H1 (cell line): Measurements from ENCODE around the gene MEMO1. TPM values are rescaled to one million over a fixed set of nuclear protein-coding genes. Genes with fewer than 3 reads are reported as not detected.

ENCODE experiments used
- CTCF ChIA-PET: fragments of 300-600 bp; sonication (Branson Sonifier 250); formaldehyde crosslinking; loops from one replicate; lab custom pipeline; 2021; ENCODE audit not compliant: partially characterized antibody; lab: Charles Lee
- POLR2A ChIA-PET: fragments of 300-600 bp; sonication (Branson Sonifier 250); formaldehyde crosslinking; loops from one replicate; lab custom pipeline; 2021; ENCODE audit warnings: inconsistent platforms; ENCODE audit not compliant: partially characterized antibody; lab: Charles Lee
- DNase-seq, 2 experiments: peaks; one replicate each; pipeline versions ENCODE4 v3.0.0 to v3.0.0-alpha.2; 2010 to 2022; ENCODE audit warnings: low spot score in 2 of 2, low read depth in 1 of 2, mixed read lengths in 1 of 2
- FAIRE-seq: peaks from 2 replicates; lab custom pipeline; 2011; peaks lifted over from hg19 to GRCh38; lab: Jason Lieb, UNC
- H2AFZ ChIP-seq: 2 replicates; pipeline ENCODE4 v1.8.1; 2012; ENCODE audit warnings: low read length, inconsistent platforms
- H2AK5ac ChIP-seq: 2 replicates; pipeline ENCODE4 v1.6.1; 2013; ENCODE audit warnings: low read depth, low read length
- H2BK120ac ChIP-seq: replicated peaks from 2 replicates; pipeline ENCODE3; 2013; ENCODE audit warnings: low read depth, low read length, inconsistent platforms
- H2BK12ac ChIP-seq: 2 replicates; pipeline ENCODE4 v1.6.1; 2013; ENCODE audit warnings: low read depth, low read length
- H2BK15ac ChIP-seq: 2 replicates; pipeline ENCODE4 v1.6.1; 2013; ENCODE audit warnings: low read length
- H2BK20ac ChIP-seq: 2 replicates; pipeline ENCODE4 v1.6.1; 2013; ENCODE audit warnings: low read length
- H2BK5ac ChIP-seq: 2 replicates; pipeline ENCODE4 v1.6.1; 2013; ENCODE audit warnings: low read depth, low read length
- H3K14ac ChIP-seq: 2 replicates; pipeline ENCODE4 v1.6.1; 2013; ENCODE audit warnings: inconsistent platforms; ENCODE audit not compliant: insufficient read length
- H3K18ac ChIP-seq: 2 replicates; pipeline ENCODE4 v1.6.1; 2013; ENCODE audit warnings: low read length; ENCODE audit errors: extremely low read depth
- H3K23ac ChIP-seq: 2 replicates; pipeline ENCODE4 v1.6.1; 2013; ENCODE audit warnings: inconsistent platforms; ENCODE audit not compliant: insufficient read length
- H3K23me2 ChIP-seq: 2 replicates; pipeline ENCODE4 v1.6.1; 2013; ENCODE audit warnings: low read depth, low read length
- H3K27ac ChIP-seq: 2 replicates; pipeline ENCODE4 v1.6.1; 2011; ENCODE audit warnings: low read depth, low read length, inconsistent platforms
- H3K27me3 ChIP-seq, 4 experiments: replicated peaks in 1 of 4; 1 replicate in 1 of 4; 2 replicates in 3 of 4; pipeline versions ENCODE4 v1.6.1 to v1.8.1; 2011 to 2013; ENCODE audit warnings: low read length in 3 of 4, mild to moderate bottlenecking in 3 of 4, inconsistent platforms in 2 of 4, mixed read lengths in 2 of 4, moderate library complexity in 1 of 4; ENCODE audit not compliant: control insufficient read depth in 3 of 4, insufficient read depth in 3 of 4; ENCODE audit errors: extremely low read depth in 1 of 4
- H3K36me3 ChIP-seq, 4 experiments: 2 replicates each; pipeline versions ENCODE4 v1.6.1 to v1.8.1; 2011 to 2013; ENCODE audit warnings: mild to moderate bottlenecking in 4 of 4, low read length in 3 of 4, moderate library complexity in 2 of 4, control low read depth in 1 of 4, inconsistent platforms in 1 of 4; ENCODE audit not compliant: insufficient read depth in 4 of 4, control insufficient read depth in 2 of 4
- H3K4ac ChIP-seq: replicated peaks from 2 replicates; pipeline ENCODE3; 2013; ENCODE audit warnings: low read length, low read depth, mixed read lengths, inconsistent platforms; ENCODE audit not compliant: insufficient read length
- H3K4me1 ChIP-seq, 4 experiments: replicated peaks in 1 of 4; 1 replicate in 1 of 4; 2 replicates in 3 of 4; pipeline versions ENCODE4 v1.6.1 to v1.8.1; 2011 to 2013; ENCODE audit warnings: low read length in 3 of 4, inconsistent platforms in 2 of 4, mixed read lengths in 1 of 4; ENCODE audit not compliant: insufficient read depth in 4 of 4, control insufficient read depth in 3 of 4
- H3K4me2 ChIP-seq, 2 experiments: 2 replicates each; pipeline versions ENCODE4 v1.6.1 to v1.8.1; 2011 to 2013; ENCODE audit warnings: low read depth in 2 of 2, low read length in 2 of 2, control low read depth in 1 of 2, inconsistent platforms in 1 of 2, mild to moderate bottlenecking in 1 of 2; ENCODE audit not compliant: insufficient read depth in 1 of 2
- H3K4me3 ChIP-seq, 4 experiments: fragments of 200-600, 300-600 bp in 1 of 4; sonication (generic), shearing (Covaris generic), sonication (Bioruptor Twin) in 1 of 4; 2 replicates each; pipeline versions ENCODE4 v1.5.1 to v1.8.1; 2011 to 2016; ENCODE audit warnings: low read length in 4 of 4, low read depth in 3 of 4, control low read depth in 2 of 4, inconsistent platforms in 2 of 4, mild to moderate bottlenecking in 2 of 4, mixed read lengths in 1 of 4, moderate library complexity in 1 of 4; ENCODE audit not compliant: insufficient read depth in 2 of 4; ENCODE audit errors: extremely low read depth in 1 of 4
- H3K56ac ChIP-seq: replicated peaks from 2 replicates; pipeline ENCODE3; 2013; ENCODE audit warnings: low read depth, mild to moderate bottlenecking, mixed read lengths, low read length, inconsistent platforms; ENCODE audit not compliant: insufficient read length
- H3K79me1 ChIP-seq: 2 replicates; pipeline ENCODE4 v1.6.1; 2013; ENCODE audit warnings: low read depth, low read length, control low read depth
- H3K79me2 ChIP-seq, 2 experiments: 2 replicates each; pipeline versions ENCODE4 v1.6.1 to v1.8.1; 2012 to 2013; ENCODE audit warnings: low read length in 2 of 2, mild to moderate bottlenecking in 2 of 2, inconsistent platforms in 1 of 2; ENCODE audit not compliant: insufficient read depth in 2 of 2, control insufficient read depth in 1 of 2
- H3K9ac ChIP-seq, 4 experiments: replicated peaks in 1 of 4; 1 replicate in 1 of 4; 2 replicates in 3 of 4; pipeline versions ENCODE4 v1.6.1 to v1.8.1; 2011 to 2013; ENCODE audit warnings: low read depth in 3 of 4, low read length in 3 of 4, control low read depth in 2 of 4, mild to moderate bottlenecking in 2 of 4, moderate library complexity in 2 of 4, inconsistent platforms in 1 of 4; ENCODE audit errors: extremely low read depth in 1 of 4
- H3K9me3 ChIP-seq, 2 experiments: 2 replicates each; pipeline versions ENCODE4 v1.6.1 to v1.8.1; 2012 to 2013; ENCODE audit warnings: mild to moderate bottlenecking in 2 of 2, moderate library complexity in 2 of 2, control low read depth in 1 of 2, inconsistent platforms in 1 of 2, low read depth in 1 of 2, low read length in 1 of 2, mixed read lengths in 1 of 2; ENCODE audit not compliant: insufficient read depth in 2 of 2
- H4K20me1 ChIP-seq, 2 experiments: replicated peaks in 1 of 2; 2 replicates each; pipeline versions ENCODE3 to v1.8.1; 2011 to 2013; ENCODE audit warnings: inconsistent platforms in 2 of 2, low read length in 2 of 2, mild to moderate bottlenecking in 1 of 2; ENCODE audit not compliant: insufficient read depth in 2 of 2, control insufficient read depth in 1 of 2
- H4K5ac ChIP-seq: 2 replicates; pipeline ENCODE4 v1.6.1; 2013; ENCODE audit warnings: low read length, low read depth, mixed read lengths, inconsistent platforms; ENCODE audit not compliant: insufficient read length
- H4K8ac ChIP-seq: 2 replicates; pipeline ENCODE4 v1.8.0; 2013; ENCODE audit warnings: mild to moderate bottlenecking, moderate library complexity, low read length, inconsistent platforms; ENCODE audit not compliant: insufficient read depth; ENCODE audit errors: extremely low read depth
- H4K91ac ChIP-seq: replicated peaks from 2 replicates; pipeline ENCODE3; 2013; ENCODE audit warnings: low read length, mixed read lengths, inconsistent platforms; ENCODE audit not compliant: insufficient read length
- EP300 ChIP-seq, 2 experiments: IDR thresholded peaks; 1 replicate in 1 of 2; 2 replicates in 1 of 2; pipeline ENCODE4 v1.6.1; 2011 to 2012; ENCODE audit warnings: low read depth in 2 of 2, low read length in 2 of 2, mild to moderate bottlenecking in 2 of 2, borderline replicate concordance in 1 of 2, inconsistent platforms in 1 of 2, moderate library complexity in 1 of 2
- GTF2F1 ChIP-seq: IDR thresholded peaks from 2 replicates; pipeline ENCODE4 v1.6.1; 2012; ENCODE audit warnings: low read depth, low read length, improper control_type of control experiment, borderline replicate concordance
- HDAC2 ChIP-seq, 2 experiments: fragments of 300-600 bp in 1 of 2; sonication (generic) in 1 of 2; IDR thresholded peaks; 2 replicates each; pipeline ENCODE4 v1.6.1; 2011 to 2012; ENCODE audit warnings: low read depth in 2 of 2, low read length in 2 of 2, mild to moderate bottlenecking in 2 of 2, moderate library complexity in 2 of 2, borderline replicate concordance in 1 of 2, inconsistent platforms in 1 of 2
- SUZ12 ChIP-seq: fragments of 200-600 bp; sonication (generic); IDR thresholded peaks from 2 replicates; pipeline ENCODE4 v1.6.1; 2012; ENCODE audit warnings: mild to moderate bottlenecking, inconsistent platforms, low read length, moderate library complexity, mixed read lengths
- TAF7 ChIP-seq: optimal IDR thresholded peaks from 2 replicates; pipeline ENCODE3; 2011; ENCODE audit warnings: low read depth, mild to moderate bottlenecking, inconsistent platforms, low read length, moderate library complexity, borderline replicate concordance
- TCF12 ChIP-seq: IDR thresholded peaks from 2 replicates; pipeline ENCODE4 v1.6.1; 2011; ENCODE audit warnings: low read depth, mild to moderate bottlenecking, low read length
- WGBS, 2 experiments: shearing (Covaris generic) in 1 of 2; methylation state at CpG; one replicate each; pipeline versions ENCODE4 v1.1.6 to v1.1.7; 2013 to 2015; ENCODE audit warnings: low lambda C conversion rate in 2 of 2, mixed read lengths in 2 of 2, inconsistent platforms in 1 of 2, low coverage in 1 of 2, missing lambda C conversion rate in 1 of 2; ENCODE audit not compliant: insufficient replicate concordance in 2 of 2, insufficient coverage in 1 of 2, insufficient read length in 1 of 2; ENCODE audit errors: extremely low coverage in 1 of 2, missing lambda C conversion rate in 1 of 2; 5-methylcytosine and 5-hydroxymethylcytosine counted together
- polyA plus RNA-seq, 7 experiments: library from polyadenylated mRNA; depleted of rRNA in 3 of 7; stranded (reverse) in 5 of 7; unstranded in 2 of 7; fragments of >200 nt in 5 of 7; fragments of 200-250 nt in 2 of 7; gene quantifications; 1 replicate in 5 of 7; 2 replicates in 1 of 7; 4 replicates in 1 of 7; pipeline versions ENCODE4 v1.2.1 to v1.2.3, GENCODE V29; 2011 to 2013; ENCODE audit warnings: missing spikeins in 2 of 7, mixed read lengths in 2 of 7
- total RNA-seq: library from RNA; stranded (reverse); fragmentation: NEBNext Ultra II Directional; extraction: Animal tissue kit (Norgen Biotek cat#: 25700); gene quantifications from 2 replicates; pipeline ENCODE4 v1.2.1, GENCODE V29; 2021

MEMO1 gene
- total and polyA plus RNA-seq, 2 of the 8 experiments (the other 6 are each of a cell fraction or from before 2014, with no cell fraction given) = 26.9 to 54.7 TPM

GRCh38 chr2:31863867-31864266, 146.9 kb downstream of the MEMO1 start:
- Histone ChIP-seq H3K4ac (no peak overlapping the region), H4K8ac (no peak overlapping the region), H2BK15ac (no peak overlapping the region), H4K5ac (no peak overlapping the region), H3K23ac (no peak overlapping the region), H3K4me1 (no peaks in the 10 kb centered on the region), H3K56ac (no peak overlapping the region), H3K79me1 (no peaks in the 10 kb centered on the region), H3K18ac (no peak overlapping the region), H3K4me2 (no peak overlapping the region)
- CTCF ChIA-PET = no interaction called here
- no peak for TF ChIP-seq GTF2F1
- no peak for TF ChIP-seq SUZ12
- no peak for TF ChIP-seq HDAC2 (IDR thresholded peaks at IDR 0.05; ENCODE audit: borderline replicate concordance in 1 of 2, low read depth in 2 of 2, low read length in 2 of 2)
- no peak for TF ChIP-seq TAF7
- no peak for TF ChIP-seq EP300 (IDR thresholded peaks at IDR 0.05; ENCODE audit: borderline replicate concordance in 1 of 2, low read depth in 2 of 2, low read length in 2 of 2)
- TF ChIP-seq TCF12 = no peak
- TF ChIP-seq, all 59 proteins: peak for 0
- H3K27ac ChIP-seq = no peak overlapping the region
- no peak overlapping the region for H2BK12ac ChIP-seq
- no peak overlapping the region for H2AK5ac ChIP-seq
- DNase-seq (no peak), FAIRE-seq (no peak)
- no peak overlapping the region for H2AFZ ChIP-seq
- H3K27me3 ChIP-seq = no peaks in the 10 kb centered on the region
- no peak overlapping the region for H2BK20ac ChIP-seq
- no peaks in the 10 kb centered on the region for H3K36me3 ChIP-seq
- no peak overlapping the region for H3K14ac ChIP-seq
- H3K79me2 ChIP-seq = no peaks in the 10 kb centered on the region
- no peaks in the 10 kb centered on the region for H4K20me1 ChIP-seq
- no peak overlapping the region for H2BK120ac ChIP-seq
- H3K9me3 ChIP-seq = no peaks in the 10 kb centered on the region
- H4K91ac ChIP-seq = no peak overlapping the region
- POLR2A ChIA-PET = interaction anchor here (1.3 kb wide), 1 partner anchor 15 kb away, joined by 3 read pairs; no protein-coding TSS in a partner anchor
- H3K9ac ChIP-seq = no peak overlapping the region
- H3K23me2 ChIP-seq = no peaks in the 10 kb centered on the region
- no peak overlapping the region for H3K4me3 ChIP-seq
- no peak overlapping the region for H2BK5ac ChIP-seq
- 87% methylated on average over 3 of the region's 3 CpGs; no CpG with 5 or more reads in 1 of the 2 experiments for WGBS, 2 experiments
